MCF 10A (cell line): ENCODE measurements around the gene ACTN1. TPM values are rescaled to one million over a fixed set of nuclear protein-coding genes. Genes with fewer than 3 reads are reported as not detected.

Experiments used
- BruUV-seq: library from RNA; stranded (reverse); fragments of 400-500 nt; replicated peaks from 2 replicates; lab custom pipeline; 2021; lab: Mats Ljungman, UMichigan
- CTCF ChIA-PET: fragments of 300-600 bp; sonication (Branson Sonifier 250); formaldehyde crosslinking; extraction: SDS; loops from one replicate; lab custom pipeline; 2021; ENCODE audit warnings: antibody characterized with exemption, inconsistent platforms; lab: Yijun Ruan, JAX
- POLR2A ChIA-PET: fragments of 300-600, 350-650 bp; sonication (Branson Sonifier 250); formaldehyde crosslinking; extraction: SDS; loops from one replicate; lab custom pipeline; 2020; ENCODE audit warnings: antibody characterized with exemption, inconsistent platforms; lab: Yijun Ruan, JAX
- DNase-seq: peaks from one replicate; pipeline ENCODE4 v3.0.0-alpha.2; 2018; ENCODE audit not compliant: unreplicated experiment
- H3K27ac Mint-ChIP-seq: one replicate; pipeline ENCODE4 v1.8.0; 2022; ENCODE audit warnings: mild to moderate bottlenecking, low read depth, mixed read lengths; ENCODE audit not compliant: unreplicated experiment
- H3K27me3 Mint-ChIP-seq: one replicate; pipeline ENCODE4 v1.8.0; 2022; ENCODE audit warnings: mixed read lengths; ENCODE audit not compliant: insufficient read depth, unreplicated experiment
- H3K36me3 Mint-ChIP-seq: one replicate; pipeline ENCODE4 v1.8.0; 2022; ENCODE audit warnings: mild to moderate bottlenecking, moderate library complexity, mixed read lengths; ENCODE audit not compliant: insufficient read depth, unreplicated experiment
- H3K4me1 Mint-ChIP-seq: one replicate; pipeline ENCODE4 v1.8.0; 2022; ENCODE audit warnings: mixed read lengths; ENCODE audit not compliant: insufficient read depth, unreplicated experiment
- H3K4me3 Mint-ChIP-seq: one replicate; pipeline ENCODE4 v1.8.0; 2022; ENCODE audit warnings: mild to moderate bottlenecking, moderate library complexity, mixed read lengths; ENCODE audit not compliant: unreplicated experiment
- H3K9me3 Mint-ChIP-seq: one replicate; pipeline ENCODE4 v1.8.0; 2022; ENCODE audit warnings: mixed read lengths; ENCODE audit not compliant: unreplicated experiment
- CTCF ChIP-seq: fragments of 200-600 bp; IDR thresholded peaks from one replicate; pipeline ENCODE4 v1.8.0; 2022; ENCODE audit warnings: antibody characterized with exemption, mild to moderate bottlenecking; ENCODE audit not compliant: unreplicated experiment
- intact Hi-C: fragments of 100-400 bp; cut with micrococcal nuclease; formaldehyde crosslinking; loops from 2 replicates; pipeline ENCODE4 v1.14.1; 2022
- total RNA-seq: library from RNA; stranded (reverse); gene quantifications from 2 replicates; pipeline ENCODE4 v1.2.3, GENCODE V29; 2022

The ACTN1 gene
- total RNA-seq, 1 experiment from 2014 or later, result 312 TPM

- no peak for DNase-seq
- TF ChIP-seq CTCF, result no peak
- peaks cover 4% of the 10 kb centered on the region for H3K9me3 Mint-ChIP-seq
- peak overlapping the region; percentile 71 for H3K27ac Mint-ChIP-seq
- no peaks in the 10 kb centered on the region for H3K27me3 Mint-ChIP-seq
- intact Hi-C loops, result no loop called here
- no TSS peak for BruUV-seq
- peaks cover 67% of the 10 kb centered on the region for H3K36me3 Mint-ChIP-seq
- H3K4me1 Mint-ChIP-seq, result peaks cover 14% of the 10 kb centered on the region
- CTCF ChIA-PET, result interaction anchor here (1.1 to 1.7 kb wide), 2 partner anchors 10 kb away, joined by 5 to 6 read pairs; no protein-coding TSS in a partner anchor
- POLR2A ChIA-PET, result no interaction called here
- no peak overlapping the region for H3K4me3 Mint-ChIP-seq
Measured at GRCh38 chr14:68921049-68921448, 58.1 kb downstream of the ACTN1 start.

GRCh38 chr14:68919129-68919927 lies 59.8 kb downstream of the ACTN1 start:
- H3K27ac Mint-ChIP-seq, result peak overlapping the region; percentile 39
- no peak overlapping the region for H3K4me3 Mint-ChIP-seq
- intact Hi-C loops, result no loop called here
- DNase-seq, result no peak
- no peaks in the 10 kb centered on the region for H3K27me3 Mint-ChIP-seq
- BruUV-seq, result no TSS peak
- TF ChIP-seq CTCF, result no peak
- ChIA-PET POLR2A (no interaction called here), CTCF (interaction anchor here (0.7 to 0.8 kb wide), 2 partner anchors 165 to 188 kb away, joined by 4 read pairs; no protein-coding TSS in a partner anchor)
- H3K4me1 Mint-ChIP-seq, result peaks cover 7% of the 10 kb centered on the region
- H3K36me3 Mint-ChIP-seq, result peaks cover 64% of the 10 kb centered on the region
- no peaks in the 10 kb centered on the region for H3K9me3 Mint-ChIP-seq

- TF ChIP-seq CTCF, result no peak
- Mint-ChIP-seq H3K4me1 (peaks cover 6% of the 10 kb centered on the region), H3K36me3 (peaks cover 67% of the 10 kb centered on the region), H3K27me3 (no peaks in the 10 kb centered on the region), H3K4me3 (no peak overlapping the region), H3K27ac (peak overlapping the region; percentile 39), H3K9me3 (no peaks in the 10 kb centered on the region)
- ChIA-PET POLR2A (no interaction called here), CTCF (interaction anchor here (0.6 to 2.1 kb wide), 2 partner anchors 78 to 190 kb away, joined by 3 to 7 read pairs; no protein-coding TSS in a partner anchor)
- DNase-seq, result no peak
- intact Hi-C loops, result no loop called here
- no TSS peak for BruUV-seq
Measured at GRCh38 chr14:68918612-68919011, 60.5 kb downstream of the ACTN1 start.

GRCh38 chr14:68916358-68916941 lies 62.7 kb downstream of the ACTN1 start:
- peaks cover 69% of the 10 kb centered on the region for H3K36me3 Mint-ChIP-seq

More at GRCh38 chr14:68916358-68916941, 62.7 kb downstream of the ACTN1 start:
- peak overlapping the region; percentile 74 for H3K27ac Mint-ChIP-seq
- DNase-seq, result no peak
- no peak for TF ChIP-seq CTCF
- POLR2A ChIA-PET, result no interaction called here
- no peaks in the 10 kb centered on the region for H3K27me3 Mint-ChIP-seq
- no peak overlapping the region for H3K4me3 Mint-ChIP-seq
- CTCF ChIA-PET, result interaction anchor here (0.7 to 2.1 kb wide), 5 partner anchors 11 to 192 kb away, joined by 3 to 7 read pairs (median 4); no protein-coding TSS in a partner anchor
- intact Hi-C loops, result no loop called here
- no TSS peak for BruUV-seq
- peaks cover 3% of the 10 kb centered on the region for H3K4me1 Mint-ChIP-seq
- H3K9me3 Mint-ChIP-seq, result no peaks in the 10 kb centered on the region
